Measurements from ENCODE around the gene ACO2.
A peak's percentile ranks its signal among the peaks of the same experiment; 100 is the strongest.
"Not testable (repeated sequence)": the region's sequence is repeated elsewhere in the genome, so short reads cannot be mapped to it uniquely, and the experiment has no call there.

ACO2 gene

DNA sequence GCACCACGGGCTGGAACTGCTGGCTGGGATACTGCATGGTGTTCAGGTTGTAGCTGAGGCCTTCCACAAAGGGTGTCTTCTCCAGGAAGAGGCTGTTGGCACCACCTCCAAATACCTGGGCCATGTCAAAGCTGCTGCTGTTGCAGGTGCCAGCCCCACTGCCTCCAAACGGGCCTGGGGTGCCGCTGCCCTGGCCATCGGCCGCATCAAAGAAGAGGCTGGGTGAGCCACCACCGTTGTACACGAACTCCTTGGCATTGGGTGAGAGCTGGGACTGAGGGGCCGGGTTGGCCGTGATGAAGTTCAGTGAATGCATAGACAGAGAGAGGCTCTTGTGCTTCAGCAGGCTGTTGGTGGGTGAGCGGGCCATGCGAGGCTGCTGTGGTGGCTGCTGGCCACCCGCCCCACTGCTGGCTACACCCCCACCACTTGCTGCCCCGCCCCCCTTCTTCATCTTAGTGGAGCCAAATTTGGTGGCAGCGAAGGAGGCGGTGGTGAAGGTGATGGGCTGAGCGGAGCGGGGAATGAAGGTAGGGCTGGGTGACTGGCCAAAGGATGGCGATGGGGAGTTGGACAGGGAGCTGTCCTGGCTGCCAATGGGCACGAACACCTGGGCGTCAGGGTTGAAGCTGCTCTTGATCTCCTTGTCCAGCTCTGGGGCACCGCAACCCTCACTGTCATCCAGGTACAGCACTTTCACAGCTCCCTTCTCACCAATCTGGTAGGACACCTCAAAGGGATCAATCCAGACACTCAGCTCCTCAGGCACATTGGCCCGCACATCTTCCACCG, 32.4 kb upstream of the ACO2 start:
- no peak for TF ChIP-seq POLR2AphosphoS5 (IDR thresholded peaks at IDR 0.05; ENCODE audit: low read depth, low read length)
- TF ChIP-seq PAX5 (IDR thresholded peaks at IDR 0.05; ENCODE audit: insufficient read depth, low read length, severe bottlenecking) = no peak
- TF ChIP-seq SPI1 (IDR thresholded peaks at IDR 0.05; ENCODE audit: low read depth, low read length) = no peak
- no peak for DNase-seq (ENCODE audit: insufficient read length, low spot score)
- FAIRE-seq = no peak

DNA sequence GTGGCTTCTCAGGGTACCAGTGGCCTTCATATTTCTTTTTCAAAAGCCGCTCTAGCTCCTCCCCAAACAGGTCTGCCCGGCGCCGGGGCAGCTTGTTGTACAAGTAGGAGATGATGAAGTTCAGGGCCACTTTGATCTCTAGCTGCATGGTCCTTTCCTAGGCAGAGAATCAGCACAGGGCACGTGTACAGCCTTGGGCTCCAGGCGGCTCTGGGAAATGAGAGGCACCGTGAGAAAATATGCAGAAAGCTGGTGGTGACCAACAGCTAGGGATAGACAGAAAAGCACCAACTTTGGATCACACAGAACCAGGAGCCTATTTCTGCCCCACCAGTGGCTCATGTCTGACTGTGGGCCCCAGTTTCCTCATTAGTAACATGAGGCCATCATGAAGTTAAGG, 31.7 kb upstream of the ACO2 start:
- DNase-seq (ENCODE audit: insufficient read length, low spot score) (no peak), FAIRE-seq (no peak)
- no peak for TF ChIP-seq SPI1 (IDR thresholded peaks at IDR 0.05; ENCODE audit: low read depth, low read length)
- TF ChIP-seq POLR2AphosphoS5 (IDR thresholded peaks at IDR 0.05; ENCODE audit: low read depth, low read length) = no peak
- TF ChIP-seq POLR2A (IDR thresholded peaks at IDR 0.05; ENCODE audit: low read depth, low read length) = no peak
- no peak for TF ChIP-seq TAF1 (IDR thresholded peaks at IDR 0.05; ENCODE audit: low read depth, low read length)
- no peak for TF ChIP-seq POU2F2 (IDR thresholded peaks at IDR 0.05; ENCODE audit: low read depth, low read length)
- TF ChIP-seq PAX5 (IDR thresholded peaks at IDR 0.05; ENCODE audit: insufficient read depth, low read length, severe bottlenecking) = no peak

DNA sequence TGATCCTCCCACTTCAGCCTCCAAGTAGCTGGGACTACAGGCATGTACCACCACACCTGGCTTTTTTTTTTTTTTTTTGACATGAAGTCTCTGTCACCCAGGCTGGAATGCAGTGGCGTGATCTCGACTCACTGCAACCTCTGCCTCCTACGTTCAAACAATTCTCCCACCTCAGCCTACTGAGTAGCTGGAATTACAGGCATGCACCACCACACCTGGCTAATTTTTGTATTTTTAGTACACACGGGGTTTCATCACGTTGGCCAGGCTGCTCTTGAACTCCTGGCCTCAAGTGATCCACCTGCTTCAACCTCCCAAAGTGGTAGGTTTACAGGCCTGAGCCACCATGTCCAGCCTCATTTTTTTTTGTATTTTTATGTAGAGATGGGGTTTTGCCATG, 28.4 kb upstream of the ACO2 start:
- not testable (repeated sequence) for DNase-seq (ENCODE audit: insufficient read length, low spot score)

DNA sequence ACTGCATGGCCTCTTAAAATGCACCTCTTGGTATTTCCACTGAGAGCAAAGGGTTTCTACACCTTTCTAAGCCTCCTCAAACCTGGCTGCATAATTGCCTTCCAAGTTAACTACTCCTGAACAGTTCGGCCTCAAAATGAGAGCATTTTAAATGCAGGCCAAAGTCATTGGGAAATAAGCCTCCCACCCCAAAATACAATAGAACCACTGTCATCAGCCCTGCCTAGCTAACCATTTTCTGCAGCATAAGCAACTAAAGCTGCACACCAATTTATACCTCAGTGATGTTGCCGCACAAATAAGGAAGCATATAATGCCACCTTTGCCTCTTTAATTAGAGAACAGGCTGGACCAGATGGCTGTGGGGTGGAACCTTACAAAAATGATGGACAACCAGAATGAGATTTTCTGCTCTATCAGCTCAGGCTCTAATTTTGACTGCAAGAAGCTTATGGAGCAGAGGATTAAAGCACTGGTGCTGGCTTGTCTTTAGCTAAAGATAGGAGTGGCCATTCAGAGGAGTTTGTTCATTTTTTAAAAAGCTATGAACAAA, 26.6 kb upstream of the ACO2 start:
- FAIRE-seq = no peak
- DNase-seq (ENCODE audit: insufficient read length, low spot score) = no peak

More for the DNA sequence above, 28.4 kb upstream of the ACO2 start:
- not testable (repeated sequence) for FAIRE-seq

DNA sequence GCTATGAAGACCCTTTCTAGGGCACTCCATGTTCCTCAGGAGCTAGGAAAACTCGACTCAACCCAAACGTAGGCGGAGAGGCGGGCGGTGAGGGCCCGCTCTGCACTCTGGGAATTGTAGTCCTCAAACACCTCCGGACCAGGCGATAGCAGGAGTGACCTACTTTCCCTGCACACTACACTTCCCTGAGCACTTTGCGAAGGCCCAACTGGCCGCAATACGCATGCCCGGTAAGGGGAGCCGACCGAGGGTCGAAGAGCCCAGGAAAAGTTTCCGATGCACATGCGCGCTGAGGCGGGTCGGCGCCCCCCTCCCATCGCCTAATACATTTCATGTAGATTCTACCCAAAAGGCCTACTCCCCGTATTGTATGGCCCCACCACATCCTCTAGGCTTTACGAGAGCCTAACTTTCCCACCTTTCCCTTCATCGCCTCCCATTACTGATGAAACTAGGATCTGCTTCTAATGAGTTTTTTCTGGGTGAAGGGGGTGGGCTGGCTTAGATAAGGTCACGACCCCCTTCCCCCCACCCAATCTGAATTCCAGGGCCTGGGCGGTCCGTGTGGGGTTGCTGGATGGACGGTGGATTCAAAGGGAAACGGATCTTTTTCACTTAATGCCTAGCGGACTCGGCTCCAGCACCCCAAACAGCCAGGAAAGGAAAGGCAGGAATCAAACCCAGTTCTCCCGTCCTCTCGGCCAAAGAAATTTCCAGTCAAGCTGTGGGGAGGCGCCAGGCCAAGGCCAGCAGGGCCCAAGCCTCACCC, 24.4 kb upstream of the ACO2 start:
- DNase-seq (ENCODE audit: insufficient read length, low spot score) = peak; percentile 66
- no peak for TF ChIP-seq PAX5 (IDR thresholded peaks at IDR 0.05; ENCODE audit: insufficient read depth, low read length, severe bottlenecking)
- TF ChIP-seq TAF1 (IDR thresholded peaks at IDR 0.05; ENCODE audit: low read depth, low read length) = peak; percentile 2; the same call in 1 of the 2 replicates
- TF ChIP-seq SPI1 (IDR thresholded peaks at IDR 0.05; ENCODE audit: low read depth, low read length) = no peak
- TF ChIP-seq POLR2AphosphoS5 (IDR thresholded peaks at IDR 0.05; ENCODE audit: low read depth, low read length) = no peak
- peak; percentile 98 for FAIRE-seq

More for the DNA sequence above, 26.6 kb upstream of the ACO2 start:
- TF ChIP-seq POU2F2 (IDR thresholded peaks at IDR 0.05; ENCODE audit: low read depth, low read length) (no peak), TAF1 (IDR thresholded peaks at IDR 0.05; ENCODE audit: low read depth, low read length) (no peak), POLR2A (IDR thresholded peaks at IDR 0.05; ENCODE audit: low read depth, low read length) (no peak), POLR2AphosphoS5 (IDR thresholded peaks at IDR 0.05; ENCODE audit: low read depth, low read length) (no peak), SPI1 (IDR thresholded peaks at IDR 0.05; ENCODE audit: low read depth, low read length) (no peak), PAX5 (IDR thresholded peaks at IDR 0.05; ENCODE audit: insufficient read depth, low read length, severe bottlenecking) (no peak)

DNA sequence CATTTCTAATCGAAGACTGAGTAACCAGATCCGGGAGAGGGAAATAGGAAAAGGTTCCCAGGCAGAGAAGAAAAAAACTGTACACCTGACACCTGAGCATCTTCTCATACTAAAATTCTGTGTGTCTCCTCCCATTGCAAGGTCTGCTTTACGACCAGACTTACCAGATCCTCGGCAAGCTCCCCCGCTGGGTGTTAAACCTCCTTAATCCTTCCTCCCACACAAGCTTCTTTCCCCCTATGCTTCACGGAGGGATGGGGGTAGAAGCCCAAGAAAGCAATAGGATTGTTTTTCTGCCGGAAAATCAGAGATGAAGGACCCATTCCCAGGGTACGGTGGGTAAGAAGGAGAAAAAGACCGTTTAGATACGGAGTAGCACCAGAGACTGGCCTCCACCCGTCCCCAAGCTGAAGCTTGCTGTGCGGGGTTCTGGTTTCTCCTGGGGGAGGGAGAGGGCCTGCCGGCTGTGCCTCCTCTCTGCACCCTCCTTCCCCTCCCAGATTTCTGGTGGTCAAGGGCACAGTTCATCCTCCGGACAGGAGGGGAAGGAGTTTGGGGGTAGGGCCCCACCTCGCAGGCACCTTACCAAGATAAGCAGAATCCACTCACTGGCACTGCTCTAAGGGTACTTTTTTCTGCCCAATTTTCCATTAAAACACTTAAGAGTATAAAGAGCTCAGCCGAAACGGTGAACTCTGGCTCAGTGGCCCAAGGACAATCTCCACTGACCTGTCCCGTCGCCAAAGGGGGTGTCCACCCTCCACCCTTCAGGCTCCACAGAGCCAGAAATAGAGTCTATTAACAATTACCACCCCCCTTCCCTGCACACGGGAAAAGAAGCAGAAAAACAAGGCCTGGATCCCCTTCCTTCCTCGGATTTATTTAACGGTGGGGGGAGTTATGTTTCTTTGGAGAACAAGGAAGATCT, 23.5 kb upstream of the ACO2 start:
- FAIRE-seq = peak; percentile 23
- DNase-seq (ENCODE audit: insufficient read length, low spot score) = no peak
- TF ChIP-seq SPI1 (IDR thresholded peaks at IDR 0.05; ENCODE audit: low read depth, low read length) (no peak), POLR2AphosphoS5 (IDR thresholded peaks at IDR 0.05; ENCODE audit: low read depth, low read length) (no peak), POU2F2 (IDR thresholded peaks at IDR 0.05; ENCODE audit: low read depth, low read length) (no peak), TAF1 (IDR thresholded peaks at IDR 0.05; ENCODE audit: low read depth, low read length) (no peak), POLR2A (IDR thresholded peaks at IDR 0.05; ENCODE audit: low read depth, low read length) (no peak)

DNA sequence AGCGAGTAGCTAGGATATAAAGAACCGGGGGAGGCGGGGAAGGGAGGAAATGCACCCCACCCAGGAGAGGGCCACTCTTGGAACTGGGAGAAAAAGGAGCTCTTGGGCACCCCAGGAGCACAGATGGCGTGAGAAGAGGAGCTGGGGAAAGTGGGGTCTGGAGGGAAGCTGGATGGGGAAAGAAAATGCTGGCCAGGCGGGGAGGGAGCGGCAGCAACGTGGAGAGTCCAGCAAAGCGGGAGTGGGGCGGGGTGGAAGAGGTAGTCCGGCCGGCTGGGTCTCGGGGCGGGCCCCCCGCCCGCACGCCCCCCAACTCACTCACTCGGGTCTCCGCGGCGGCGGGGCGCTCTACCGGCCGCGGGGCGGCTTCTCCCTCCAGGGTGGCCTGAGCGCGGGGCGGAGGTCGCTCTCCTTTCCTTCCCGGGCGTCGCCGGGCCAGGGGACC, 22.8 kb upstream of the ACO2 start:
- no peak for DNase-seq (ENCODE audit: insufficient read length, low spot score)
- FAIRE-seq = no peak
- no peak for TF ChIP-seq POLR2AphosphoS5 (IDR thresholded peaks at IDR 0.05; ENCODE audit: low read depth, low read length)
- TF ChIP-seq POLR2A (IDR thresholded peaks at IDR 0.05; ENCODE audit: low read depth, low read length) = no peak
- no peak for TF ChIP-seq PAX5 (IDR thresholded peaks at IDR 0.05; ENCODE audit: insufficient read depth, low read length, severe bottlenecking)
- TF ChIP-seq POU2F2 (IDR thresholded peaks at IDR 0.05; ENCODE audit: low read depth, low read length) = no peak
- no peak for TF ChIP-seq TAF1 (IDR thresholded peaks at IDR 0.05; ENCODE audit: low read depth, low read length)
- no peak for TF ChIP-seq SPI1 (IDR thresholded peaks at IDR 0.05; ENCODE audit: low read depth, low read length)

DNA sequence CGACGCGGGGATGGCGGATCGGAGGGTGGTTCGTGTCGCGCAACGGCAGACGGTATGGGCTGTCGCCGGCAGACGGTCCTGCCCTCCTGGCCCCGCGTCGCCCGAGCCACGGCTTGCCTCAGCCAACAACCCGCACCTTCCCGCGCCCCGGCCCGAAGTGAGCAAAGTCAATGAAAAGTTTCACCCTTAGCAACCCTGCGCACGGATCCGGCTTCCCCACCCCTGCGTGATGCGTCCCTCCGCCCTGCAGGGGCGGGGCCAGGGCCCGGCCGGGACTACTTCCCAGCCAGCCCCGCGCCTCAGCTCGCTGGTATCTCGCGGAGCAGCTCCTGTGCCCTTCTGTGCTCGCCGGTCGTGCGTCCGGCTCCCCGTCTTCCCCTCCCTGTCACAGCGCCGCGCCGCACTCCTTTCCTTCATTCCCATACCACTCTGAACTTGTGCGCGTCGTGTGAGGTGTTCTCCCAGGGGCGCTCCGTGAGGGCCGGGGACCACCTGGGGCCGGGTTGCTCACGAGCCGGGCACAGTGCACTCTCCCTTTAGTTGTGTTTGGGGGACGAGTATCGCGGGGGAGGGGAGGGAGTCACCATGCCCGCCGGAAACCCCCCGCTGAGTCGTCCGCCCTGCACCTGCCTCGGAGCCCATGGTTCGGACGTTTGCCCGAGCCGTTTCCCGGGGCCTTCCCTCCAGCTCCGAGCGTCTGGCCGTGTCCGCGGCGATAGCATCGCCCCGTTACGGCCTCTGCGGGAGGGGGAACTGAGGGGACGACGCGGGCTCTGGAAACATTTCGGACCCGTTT, 22.1 kb upstream of the ACO2 start, which contains the start of gene TOB2:
Gene TOB2, minus strand, starts transcription at position 163 of the 796 bp plus-strand sequence. CDS start 9,456 bp downstream, outside the sequence.
- 0 out of 2 replicates have a peak, but pooled peaks have one; percentile 9 for TF ChIP-seq SPI1 (IDR thresholded peaks at IDR 0.05; ENCODE audit: low read depth, low read length)
- TF ChIP-seq TAF1 (IDR thresholded peaks at IDR 0.05; ENCODE audit: low read depth, low read length) = peak; percentile 99
- peak; percentile 91 for TF ChIP-seq POU2F2 (IDR thresholded peaks at IDR 0.05; ENCODE audit: low read depth, low read length)
- TF ChIP-seq POLR2A (IDR thresholded peaks at IDR 0.05; ENCODE audit: low read depth, low read length) = peak; percentile 99
- peak; percentile 99 for TF ChIP-seq POLR2AphosphoS5 (IDR thresholded peaks at IDR 0.05; ENCODE audit: low read depth, low read length)
- peak; percentile 49 for TF ChIP-seq PAX5 (IDR thresholded peaks at IDR 0.05; ENCODE audit: insufficient read depth, low read length, severe bottlenecking)
- DNase-seq (ENCODE audit: insufficient read length, low spot score) = peak; percentile 62
- peak; percentile 95 for FAIRE-seq
